ENCODE measurements around the gene LYZL1.

DNA sequence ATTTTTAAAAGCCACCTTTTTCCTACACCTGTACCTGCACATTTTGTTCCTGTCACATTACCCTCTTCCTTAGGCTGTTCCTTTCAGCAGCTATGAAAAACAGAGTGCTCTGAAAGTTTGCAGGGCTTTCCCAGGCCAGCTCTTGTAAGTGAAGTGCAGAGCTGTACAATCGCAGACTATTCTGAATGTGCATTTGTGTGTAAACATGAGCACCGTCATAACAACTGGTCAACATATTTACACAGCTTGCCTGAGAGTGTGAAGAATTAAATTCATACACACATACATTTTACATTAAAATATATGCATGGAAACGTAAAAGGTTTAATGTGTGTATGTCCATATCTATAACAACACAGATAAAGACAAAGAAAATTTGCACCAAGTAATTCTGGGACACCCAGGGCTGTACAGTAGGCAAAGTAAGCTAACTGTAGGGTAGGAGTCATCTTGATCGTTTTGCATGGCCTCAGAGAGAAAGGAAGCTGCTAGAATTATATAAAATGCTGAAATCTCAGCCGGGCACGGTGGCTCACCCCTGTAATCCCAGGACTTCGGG, 23.6 kb upstream of the LYZL1 start:
- TF ChIP-seq, protein P1, sequence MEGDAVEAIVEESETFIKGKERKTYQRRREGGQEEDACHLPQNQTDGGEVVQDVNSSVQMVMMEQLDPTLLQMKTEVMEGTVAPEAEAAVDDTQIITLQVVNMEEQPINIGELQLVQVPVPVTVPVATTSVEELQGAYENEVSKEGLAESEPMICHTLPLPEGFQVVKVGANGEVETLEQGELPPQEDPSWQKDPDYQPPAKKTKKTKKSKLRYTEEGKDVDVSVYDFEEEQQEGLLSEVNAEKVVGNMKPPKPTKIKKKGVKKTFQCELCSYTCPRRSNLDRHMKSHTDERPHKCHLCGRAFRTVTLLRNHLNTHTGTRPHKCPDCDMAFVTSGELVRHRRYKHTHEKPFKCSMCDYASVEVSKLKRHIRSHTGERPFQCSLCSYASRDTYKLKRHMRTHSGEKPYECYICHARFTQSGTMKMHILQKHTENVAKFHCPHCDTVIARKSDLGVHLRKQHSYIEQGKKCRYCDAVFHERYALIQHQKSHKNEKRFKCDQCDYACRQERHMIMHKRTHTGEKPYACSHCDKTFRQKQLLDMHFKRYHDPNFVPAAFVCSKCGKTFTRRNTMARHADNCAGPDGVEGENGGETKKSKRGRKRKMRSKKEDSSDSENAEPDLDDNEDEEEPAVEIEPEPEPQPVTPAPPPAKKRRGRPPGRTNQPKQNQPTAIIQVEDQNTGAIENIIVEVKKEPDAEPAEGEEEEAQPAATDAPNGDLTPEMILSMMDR (conservative IDR thresholded peaks at IDR 0.05; ENCODE audit: low read depth, low read length), result no peak
- no peak for TF ChIP-seq EZH2 (IDR thresholded peaks at IDR 0.05; ENCODE audit: borderline replicate concordance, low read depth, low read length, poor library complexity, severe bottlenecking)

Measured in A673 (cell line).